GM19328 (cell line): Measurements from ENCODE around the gene RIN3.

Experiments
- ATAC-seq: cut with Tn5 transposase; IDR thresholded peaks from one replicate; pipeline ENCODE4 v1.9.1; 2021; ENCODE audit warnings: mild to moderate bottlenecking, moderate library complexity; ENCODE audit not compliant: unreplicated experiment

Gene RIN3

GRCh38 chr14:92595267-92595666, 81.7 kb downstream of the RIN3 start:
- no peak for ATAC-seq

DNA sequence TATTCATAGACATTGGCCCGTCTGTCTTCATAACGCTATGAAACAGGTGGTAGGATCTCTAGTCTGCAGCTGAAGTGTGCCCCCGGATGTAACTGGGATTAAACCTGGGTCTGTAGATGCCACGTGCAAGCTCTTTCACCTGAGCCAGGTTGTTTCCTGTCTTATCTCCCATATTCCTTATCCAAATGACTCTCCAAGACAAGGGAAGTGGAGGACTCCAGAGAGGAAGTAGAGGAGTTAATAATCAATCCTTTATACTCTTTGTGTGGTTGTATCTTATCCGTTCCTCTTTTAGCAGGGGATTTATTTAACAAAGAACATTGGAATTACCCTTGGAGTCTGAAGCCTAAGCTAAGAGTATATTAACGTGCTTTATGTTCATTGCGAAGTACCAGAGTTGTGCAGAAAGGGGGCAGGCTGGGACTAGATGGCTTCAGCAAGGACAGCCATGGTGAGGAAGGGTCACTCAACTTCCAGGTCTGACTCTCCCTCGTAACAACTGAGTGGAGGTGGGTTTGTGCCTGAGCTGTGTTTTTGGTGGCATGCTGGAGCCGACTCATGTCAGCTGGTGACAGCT, 82.8 kb downstream of the RIN3 start:
- no peak for ATAC-seq

- no peak for ATAC-seq
Measured at GRCh38 chr14:92597906-92598905, 84.6 kb downstream of the RIN3 start.

- ATAC-seq, result no peak
Measured at GRCh38 chr14:92599811-92600210, 86.2 kb downstream of the RIN3 start.

DNA sequence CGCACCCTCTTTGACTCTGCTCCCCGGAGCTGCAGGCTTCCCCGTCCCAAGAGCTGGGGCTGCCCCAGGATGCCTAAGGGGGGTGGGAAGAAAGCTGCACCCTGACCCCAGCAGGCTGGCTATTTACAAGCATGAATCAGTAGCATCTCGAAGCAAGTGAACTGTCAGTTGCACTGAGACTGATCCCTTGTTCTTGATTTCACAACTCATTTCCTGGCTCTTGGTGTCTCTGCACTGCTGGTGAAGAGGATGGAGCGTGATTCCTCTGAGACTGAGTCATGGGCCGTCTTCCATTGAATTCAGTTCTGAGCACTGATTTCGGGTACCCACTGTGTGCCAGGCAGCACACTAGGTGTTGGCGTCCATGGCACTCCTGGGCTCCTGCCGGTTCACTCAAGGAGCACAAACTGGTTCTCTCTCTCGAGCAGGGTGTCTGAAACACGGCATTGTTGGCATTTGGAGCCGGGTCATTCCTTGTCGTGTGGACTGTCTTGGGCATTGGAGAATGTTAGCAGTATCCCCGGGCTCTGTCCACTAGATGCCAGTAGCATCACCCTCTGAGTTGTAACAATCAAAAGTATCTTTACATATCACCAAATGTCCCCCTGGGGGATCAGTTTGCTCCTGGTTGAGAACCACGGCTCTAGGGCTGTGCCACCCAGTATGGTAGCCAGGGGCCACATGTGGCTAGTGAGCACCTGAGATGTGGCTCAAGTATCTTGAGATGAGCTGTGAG, 86.9 kb downstream of the RIN3 start:
- no peak for ATAC-seq

GRCh38 chr14:92601131-92601710, 87.6 kb downstream of the RIN3 start:
- no peak for ATAC-seq

- no peak for ATAC-seq
Measured at GRCh38 chr14:92601757-92602417, 88.3 kb downstream of the RIN3 start.

- ATAC-seq, result no peak
Measured at GRCh38 chr14:92603309-92604242, 90.0 kb downstream of the RIN3 start.

DNA sequence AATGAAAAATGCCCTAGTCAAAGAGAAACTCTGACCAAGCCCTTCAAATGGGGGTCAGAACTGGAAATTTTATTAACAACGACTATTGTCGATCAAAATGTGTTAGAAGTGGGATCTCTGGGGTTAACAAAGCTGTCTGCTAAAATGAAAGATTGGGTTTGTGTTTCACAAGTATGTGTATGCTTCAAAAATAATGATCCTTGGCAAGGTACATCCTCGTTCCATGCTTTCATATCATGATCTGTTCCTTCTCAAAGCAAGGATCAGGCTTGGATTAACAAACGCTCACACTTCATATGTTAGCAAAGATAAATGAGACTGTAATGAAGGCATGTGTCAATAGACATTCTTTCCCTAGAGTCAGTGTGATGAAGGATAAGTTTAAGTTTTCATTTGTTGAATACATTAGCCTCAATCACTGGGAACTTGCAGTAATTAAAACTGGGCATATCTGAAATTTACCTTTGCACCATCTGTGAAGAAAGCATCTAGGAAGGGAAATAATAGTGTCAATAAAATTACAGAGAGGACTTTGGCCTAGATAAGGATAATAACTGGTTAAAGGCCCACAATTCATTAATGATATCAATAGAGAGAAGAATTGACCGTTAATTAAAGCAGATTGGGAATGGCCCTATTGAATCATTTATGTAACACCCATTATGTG, 91.8 kb downstream of the RIN3 start:
- no peak for ATAC-seq

- no peak for ATAC-seq
Measured at GRCh38 chr14:92607251-92607650, 93.7 kb downstream of the RIN3 start.

DNA sequence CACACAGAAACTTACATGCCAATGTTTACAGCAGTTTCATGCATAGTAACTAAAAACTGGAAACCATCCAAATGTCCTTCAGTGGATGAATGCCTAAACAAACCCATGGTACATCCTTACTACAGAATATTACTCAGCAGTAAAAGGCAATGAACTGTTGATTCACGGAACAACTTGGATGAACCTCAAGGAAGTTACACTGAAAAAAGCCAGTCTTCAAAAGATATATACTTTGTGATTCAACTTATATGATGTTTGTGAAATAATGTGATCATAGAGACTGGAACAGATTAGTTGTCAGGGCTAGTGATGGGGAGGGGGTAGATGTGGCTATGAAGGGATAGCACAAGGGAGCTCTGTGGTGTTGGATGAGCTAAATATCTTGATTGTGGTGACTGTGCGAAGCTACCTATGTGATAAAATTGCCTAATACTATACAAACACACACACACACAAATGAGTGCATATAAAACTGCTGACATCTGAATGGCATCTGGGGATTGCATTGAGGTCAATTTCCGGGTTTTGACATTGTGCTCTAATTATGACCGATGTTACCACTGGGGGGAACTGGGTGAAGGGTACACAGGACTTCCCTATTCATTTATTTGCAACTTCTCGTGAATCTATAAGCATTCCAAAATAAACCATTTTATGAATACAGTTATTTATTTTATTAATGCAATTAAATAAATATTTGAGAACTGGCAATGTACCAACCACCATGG, 94.3 kb downstream of the RIN3 start:
- no peak for ATAC-seq

GRCh38 chr14:92609955-92610354, 96.4 kb downstream of the RIN3 start:
- no peak for ATAC-seq

GRCh38 chr14:92610849-92611271, 97.3 kb downstream of the RIN3 start:
- ATAC-seq, result no peak

- ATAC-seq, result no peak
Measured at GRCh38 chr14:92613008-92613658, 99.6 kb downstream of the RIN3 start.

- no peak for ATAC-seq
Measured at GRCh38 chr14:92613681-92614260, 100.2 kb downstream of the RIN3 start.

DNA sequence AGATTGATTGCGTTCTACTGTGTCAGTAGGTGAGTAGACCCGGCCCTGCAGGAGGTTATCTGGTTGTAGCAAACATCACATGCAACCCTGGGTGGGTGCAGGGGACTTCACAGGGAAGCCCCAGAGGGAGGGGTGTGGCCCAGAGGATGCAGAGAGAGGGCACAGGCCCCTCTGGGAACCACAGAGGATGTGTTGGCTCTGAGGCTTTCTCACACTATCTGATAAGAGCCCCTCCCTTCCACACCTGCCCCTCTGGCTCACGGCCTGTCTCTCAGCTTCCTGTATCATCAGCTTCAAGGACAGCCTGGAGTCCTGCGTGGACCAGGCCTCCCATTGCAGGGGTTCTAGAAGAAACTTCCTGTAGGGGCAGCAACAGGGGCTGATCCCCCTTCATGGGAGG, 101.9 kb downstream of the RIN3 start:
- no peak for ATAC-seq

GRCh38 chr14:92616178-92616577, 102.6 kb downstream of the RIN3 start:
- no peak for ATAC-seq
